ENCODE data around the gene APMAP. TPM values are rescaled to one million over a fixed set of nuclear protein-coding genes. Genes with fewer than 3 reads are reported as not detected.

Gene APMAP
- total and polyA plus RNA-seq, 2 of the 13 experiments (the other 11 are each of a cell fraction or from before 2014, with no cell fraction given), result 168 to 214 TPM

DNA sequence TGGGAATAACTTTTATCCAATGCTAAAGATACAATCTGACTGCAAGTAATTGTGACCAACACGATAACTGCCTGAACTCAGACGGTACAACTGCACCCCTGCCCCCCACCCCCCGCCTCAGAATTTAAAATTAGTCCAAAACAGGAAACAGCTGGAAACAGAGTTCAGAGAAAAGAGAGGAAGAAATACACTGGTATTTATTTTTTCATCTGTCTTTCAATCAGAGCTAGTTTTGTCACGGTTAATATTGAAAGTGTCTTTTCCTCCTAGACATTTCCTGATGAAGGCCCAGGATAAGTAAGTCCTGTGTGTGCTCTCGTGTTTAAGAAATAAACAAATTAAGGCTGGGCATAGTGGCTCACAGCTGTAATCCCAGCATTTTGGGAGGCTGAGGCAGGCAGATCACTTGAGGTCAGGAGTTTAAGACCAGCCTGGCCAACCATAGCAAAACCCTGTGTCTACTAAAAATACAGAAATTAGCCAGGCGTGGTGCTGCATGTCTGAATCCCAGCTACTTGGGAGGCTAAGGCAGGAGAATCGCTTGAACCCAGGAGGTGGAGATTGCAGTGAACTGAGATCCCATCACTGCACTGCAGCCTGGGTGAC is 43.9 kb upstream of the APMAP start:
- Histone ChIP-seq H3K36me3 (replicated peaks in 1 of 2; ENCODE audit: control insufficient read depth in 1 of 2, insufficient read depth in 2 of 2, low read length in 2 of 2) (no peaks in the 10 kb centered on the region), H2AFZ (ENCODE audit: low read length) (no peak overlapping the region), H3K9ac (ENCODE audit: insufficient read depth, low read depth, low read length) (no peak overlapping the region), H3K4me1 (ENCODE audit: insufficient read depth, low read length) (peaks cover 50% of the 10 kb centered on the region), H3K4me2 (ENCODE audit: low read depth, low read length) (no peak overlapping the region), H3K79me2 (ENCODE audit: insufficient read depth, low read length) (no peaks in the 10 kb centered on the region), H3K27me3 (ENCODE audit: control insufficient read depth in 1 of 2, insufficient read depth in 2 of 2, low read length in 2 of 2) (0 out of 5 replicates have a peak, but pooled peaks cover 0 to 1% of the 10 kb centered on the region in 2 experiments), H3K27ac (ENCODE audit: extremely low read length, insufficient read depth, low read length) (no peak overlapping the region), H3K4me3 (replicated peaks in 1 of 3; ENCODE audit: insufficient read depth in 1 of 3, low read depth in 2 of 3, low read length in 3 of 3) (no peak overlapping the region), H3K9me3 (ENCODE audit: low read length) (no peaks in the 10 kb centered on the region), H4K20me1 (ENCODE audit: insufficient read depth, low read length) (no peaks in the 10 kb centered on the region)
- DNase-seq (ENCODE audit: low spot score) (no peak), FAIRE-seq (no peak), ATAC-seq (no peak)
- WGBS (ENCODE audit: low lambda C conversion rate), result 63% methylated on average over 7 of the region's 7 CpGs
- in situ Hi-C loops (cut with HindIII; ENCODE audit: extremely low pct_ligation_motif_present, low pct_unique_long_range_greater_than_20kb) (no loop called here), intact Hi-C loops (cut with micrococcal nuclease; ENCODE audit: unreplicated experiment) (no loop called here)
- BruUV-seq (replicated peaks), result no TSS peak
- ChIA-PET CTCF (ENCODE audit: low intra/inter-chr PET ratio, low total read pairs) (no interaction called here), POLR2A (no interaction called here)
- TF ChIP-seq KLF6 (CRISPR knock-in tag; IDR thresholded peaks at IDR 0.05), result no peak
- TF ChIP-seq POLR2G (IDR thresholded peaks at IDR 0.05; ENCODE audit: low read depth, low read length), result no peak
- no peak for TF ChIP-seq ZNF431 (CRISPR knock-in tag; IDR thresholded peaks at IDR 0.05; ENCODE audit: borderline replicate concordance, low read depth)
- no peak for TF ChIP-seq ZNF552 (CRISPR knock-in tag; IDR thresholded peaks at IDR 0.05; ENCODE audit: borderline replicate concordance)
- TF ChIP-seq BCLAF1 (IDR thresholded peaks at IDR 0.05), result no peak
- no peak for TF ChIP-seq CBX1 (IDR thresholded peaks at IDR 0.05; ENCODE audit: low read depth)
- TF ChIP-seq CCDC6 (CRISPR knock-in tag; IDR thresholded peaks at IDR 0.05), result no peak
- TF ChIP-seq TBX2 (CRISPR knock-in tag; IDR thresholded peaks at IDR 0.05; ENCODE audit: borderline replicate concordance), result no peak
- no peak for TF ChIP-seq ATF7-NPFF (CRISPR knock-in tag; IDR thresholded peaks at IDR 0.05; ENCODE audit: low read depth)
- no peak for TF ChIP-seq ZNF232 (CRISPR knock-in tag; IDR thresholded peaks at IDR 0.05; ENCODE audit: borderline replicate concordance)
- no peak for TF ChIP-seq MAZ (IDR thresholded peaks at IDR 0.05; ENCODE audit: borderline replicate concordance, low read depth, low read length)
- no peak for TF ChIP-seq MAZ (CRISPR knock-in tag; IDR thresholded peaks at IDR 0.05; ENCODE audit: low read depth)
- no peak for TF ChIP-seq RERE (CRISPR knock-in tag; IDR thresholded peaks at IDR 0.05; ENCODE audit: low read depth)
- no peak for TF ChIP-seq BORCS8-MEF2B (CRISPR knock-in tag; IDR thresholded peaks at IDR 0.05)
- TF ChIP-seq CBX5 (CRISPR knock-in tag; IDR thresholded peaks at IDR 0.05; ENCODE audit: borderline replicate concordance), result no peak

Measured in HepG2 (cell line).